ENCODE results near the gene ADD1.
"Not testable (repeated sequence)": the region's sequence is repeated elsewhere in the genome, so short reads cannot be mapped to it uniquely, and the experiment has no call there.

The ADD1 gene

DNA sequence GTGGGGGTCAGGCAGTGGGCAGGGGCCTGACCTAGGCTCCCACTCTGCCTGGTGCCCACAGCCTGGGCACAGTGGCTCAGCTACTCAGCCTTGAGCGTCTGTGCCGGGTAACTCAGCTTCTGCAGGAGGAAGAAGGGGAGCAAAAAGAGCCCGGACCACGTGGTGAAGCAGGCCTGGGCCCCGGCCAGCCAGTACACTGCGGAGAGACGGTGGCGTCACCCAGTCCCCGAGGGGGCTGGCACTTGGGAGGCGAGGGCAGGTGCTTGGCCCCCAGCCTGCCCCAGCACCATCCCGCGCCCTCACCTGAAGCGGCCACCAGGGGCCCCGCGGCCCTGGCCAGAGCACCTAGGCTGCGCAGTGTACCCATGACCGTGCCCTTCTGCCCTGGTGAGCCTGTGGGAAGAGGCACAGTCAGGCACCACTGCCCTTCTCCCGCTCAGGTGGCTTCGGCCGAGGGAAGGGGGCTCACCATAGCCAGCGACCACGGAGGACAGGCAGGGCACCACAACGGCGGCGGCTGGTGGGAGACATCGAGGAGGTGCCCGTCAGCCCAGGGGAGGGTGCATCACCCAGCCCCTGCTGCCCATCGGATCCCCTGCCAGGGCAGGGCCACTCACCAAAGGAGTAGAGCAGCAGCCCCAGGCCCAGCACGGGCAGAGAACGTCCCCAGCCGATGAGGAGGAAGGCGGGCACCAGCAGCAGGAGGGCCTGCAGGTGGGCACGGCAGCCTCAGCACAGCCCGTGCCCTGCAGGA is 87.3 kb downstream of the ADD1 start:
- FAIRE-seq (no peak), DNase-seq (ENCODE audit: insufficient read length, low spot score) (no peak)

DNA sequence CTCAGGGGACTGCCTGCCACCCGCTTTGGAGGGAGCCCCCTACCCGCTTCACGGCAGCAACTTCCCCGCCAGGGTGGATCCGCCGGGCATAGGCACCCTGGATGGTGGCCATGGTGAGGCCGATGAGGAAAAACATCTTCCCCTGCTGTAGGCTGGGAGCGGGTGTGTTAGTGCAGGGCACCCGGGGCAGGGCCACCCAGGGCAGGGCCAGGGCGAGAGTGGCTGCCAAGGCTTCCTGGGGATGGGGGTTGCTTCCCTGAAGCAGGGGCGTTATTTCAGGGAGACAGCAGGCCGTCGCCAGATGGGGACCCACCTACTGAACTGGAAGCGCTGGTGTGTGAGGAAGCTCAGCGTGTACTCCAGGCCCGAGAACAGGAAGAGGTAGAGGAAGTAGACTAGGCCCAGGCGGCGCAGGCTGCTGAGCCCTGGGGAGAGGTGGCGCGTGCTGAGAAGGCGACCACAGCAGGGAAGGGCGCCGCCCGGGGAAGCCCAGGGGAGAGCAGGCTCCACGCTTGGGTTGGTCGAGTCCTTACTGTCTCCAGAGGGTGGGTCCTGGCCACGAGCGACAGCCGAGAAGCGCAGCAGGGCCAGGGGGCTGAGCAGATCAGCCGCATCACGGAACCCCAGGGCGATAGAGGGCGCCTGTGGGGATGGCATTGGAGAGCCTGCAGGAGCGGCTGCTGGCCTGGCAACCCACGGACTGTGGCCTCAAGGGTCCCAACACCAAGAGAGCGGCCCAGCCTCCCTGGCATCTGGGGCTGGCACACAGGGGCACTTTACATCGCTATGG is 88.1 kb downstream of the ADD1 start:
- peak; percentile 92 for FAIRE-seq
- peak; percentile 76 for DNase-seq (ENCODE audit: insufficient read length, low spot score)

DNA sequence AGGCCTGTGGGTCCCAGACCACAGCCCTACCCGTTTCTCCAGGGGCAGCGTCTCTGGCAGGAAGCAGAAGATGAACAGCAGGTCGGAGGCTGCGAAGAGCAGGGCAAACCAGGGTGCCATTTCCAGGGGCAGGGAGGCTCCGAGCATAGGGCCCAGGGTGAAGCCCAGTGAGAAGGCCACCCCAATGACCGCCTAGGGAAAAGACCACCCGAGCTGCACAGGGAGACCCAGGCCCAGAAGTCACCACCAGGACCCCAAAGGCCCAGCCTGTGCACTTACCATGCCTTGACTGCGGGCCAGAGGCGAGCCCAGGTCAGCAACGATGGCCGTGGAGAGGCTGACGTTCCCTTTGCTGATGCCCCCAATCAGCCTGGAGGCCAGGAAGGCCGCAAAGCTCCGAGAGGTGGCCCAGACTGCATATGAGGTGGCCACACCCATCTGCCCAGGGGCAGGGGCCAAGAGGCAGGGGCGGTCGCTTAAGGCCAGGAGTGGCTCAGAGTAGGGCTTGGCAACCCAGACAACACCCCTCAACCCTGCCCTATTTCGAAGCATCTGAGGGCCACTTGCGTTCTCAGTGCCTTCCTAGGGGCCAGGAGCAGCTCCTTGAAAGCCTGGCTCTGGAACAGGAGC is 88.8 kb downstream of the ADD1 start:
- DNase-seq (ENCODE audit: insufficient read length, low spot score) (no peak), FAIRE-seq (no peak)

DNA sequence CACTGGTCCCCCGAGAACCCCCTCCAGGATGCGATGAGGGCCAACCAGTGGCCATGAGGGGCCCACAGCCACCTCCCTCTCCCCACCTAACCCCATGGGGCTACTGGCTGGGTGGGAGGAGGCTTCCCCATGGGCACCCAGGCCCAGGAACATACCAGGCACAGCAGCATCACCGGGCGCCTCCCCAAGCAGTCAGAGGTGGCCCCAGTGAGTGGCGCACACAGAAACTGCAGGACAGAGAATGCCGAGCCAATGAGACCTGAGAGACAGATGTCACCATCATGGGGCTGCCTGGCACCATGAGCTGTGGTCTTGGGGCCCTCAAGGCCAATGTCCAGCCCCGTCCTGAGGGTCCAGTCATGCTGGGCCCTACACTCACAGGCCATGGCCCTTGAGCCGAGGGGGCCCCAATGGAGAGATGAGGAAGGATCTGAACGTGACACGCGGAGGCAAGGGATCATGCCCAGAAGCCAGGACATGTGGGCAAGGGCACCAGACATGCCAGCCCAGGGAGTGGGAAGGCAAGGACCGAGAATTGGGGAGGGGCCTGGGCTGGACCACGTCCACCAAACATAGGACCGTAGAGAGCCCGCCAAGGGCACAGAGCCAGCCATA is 89.4 kb downstream of the ADD1 start:
- FAIRE-seq, result no peak
- no peak for DNase-seq (ENCODE audit: insufficient read length, low spot score)

DNA sequence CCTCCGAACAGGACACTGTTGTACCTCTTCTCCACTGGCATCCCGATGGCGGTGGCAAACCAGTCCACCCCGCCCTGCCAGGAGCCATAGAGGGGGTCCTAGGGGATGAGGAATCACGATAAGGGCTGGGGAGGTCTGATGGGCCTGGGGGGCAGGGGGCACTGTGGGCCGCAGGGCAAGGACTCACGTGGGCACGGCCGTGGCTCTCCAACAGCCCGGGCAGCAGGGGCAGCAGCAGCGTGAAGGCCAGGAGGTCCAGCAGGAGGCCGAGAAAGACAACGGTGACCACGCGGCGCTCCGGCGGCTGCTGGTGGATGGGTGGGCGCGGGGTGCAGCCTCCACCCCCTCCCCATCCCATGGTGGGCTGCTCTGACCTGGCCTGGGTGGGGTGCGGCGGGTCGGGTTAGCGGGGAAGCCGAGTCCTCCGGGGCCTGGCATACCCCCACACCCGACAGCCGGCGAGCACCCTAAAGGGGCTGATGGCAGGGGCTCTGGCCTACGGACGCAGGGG is 90.0 kb downstream of the ADD1 start:
- FAIRE-seq (no peak), DNase-seq (ENCODE audit: insufficient read length, low spot score) (no peak)

DNA sequence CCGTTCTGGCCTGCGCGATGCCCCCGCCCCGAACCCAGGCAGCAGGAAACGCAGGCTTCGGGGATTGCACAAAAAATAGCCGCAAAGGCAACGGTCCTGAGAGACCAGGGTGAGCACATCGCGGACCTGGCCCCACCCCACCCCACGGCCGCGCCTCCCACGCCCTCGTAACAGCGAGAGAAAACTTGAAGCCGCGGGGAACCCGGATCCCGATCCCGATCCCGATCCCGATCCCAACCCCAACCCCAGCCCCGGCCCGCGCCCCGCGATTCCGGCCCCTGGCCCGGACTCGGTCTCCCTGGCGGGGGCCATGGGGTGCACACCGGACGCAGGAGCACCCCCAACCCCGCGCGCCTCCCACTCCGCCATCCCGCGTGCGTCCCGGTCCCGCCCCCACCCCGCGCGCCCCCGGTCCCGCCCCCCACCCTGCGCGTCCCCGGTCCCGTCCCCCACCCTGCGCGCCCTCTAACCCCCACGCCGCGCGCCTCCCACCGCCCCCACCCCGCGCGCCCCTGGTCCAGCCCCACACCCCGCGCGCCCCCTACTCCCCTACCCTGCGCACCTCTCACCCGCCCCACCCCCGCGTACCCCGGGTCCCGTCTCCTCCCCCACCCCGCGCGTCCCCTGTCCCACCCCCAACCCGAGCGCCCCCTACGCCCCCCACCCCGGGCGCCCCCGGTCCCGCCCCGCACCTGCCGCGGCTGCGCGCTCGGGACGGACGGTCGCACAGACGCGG is 90.6 kb downstream of the ADD1 start:
- no peak for DNase-seq (ENCODE audit: insufficient read length, low spot score)
- FAIRE-seq, result no peak

DNA sequence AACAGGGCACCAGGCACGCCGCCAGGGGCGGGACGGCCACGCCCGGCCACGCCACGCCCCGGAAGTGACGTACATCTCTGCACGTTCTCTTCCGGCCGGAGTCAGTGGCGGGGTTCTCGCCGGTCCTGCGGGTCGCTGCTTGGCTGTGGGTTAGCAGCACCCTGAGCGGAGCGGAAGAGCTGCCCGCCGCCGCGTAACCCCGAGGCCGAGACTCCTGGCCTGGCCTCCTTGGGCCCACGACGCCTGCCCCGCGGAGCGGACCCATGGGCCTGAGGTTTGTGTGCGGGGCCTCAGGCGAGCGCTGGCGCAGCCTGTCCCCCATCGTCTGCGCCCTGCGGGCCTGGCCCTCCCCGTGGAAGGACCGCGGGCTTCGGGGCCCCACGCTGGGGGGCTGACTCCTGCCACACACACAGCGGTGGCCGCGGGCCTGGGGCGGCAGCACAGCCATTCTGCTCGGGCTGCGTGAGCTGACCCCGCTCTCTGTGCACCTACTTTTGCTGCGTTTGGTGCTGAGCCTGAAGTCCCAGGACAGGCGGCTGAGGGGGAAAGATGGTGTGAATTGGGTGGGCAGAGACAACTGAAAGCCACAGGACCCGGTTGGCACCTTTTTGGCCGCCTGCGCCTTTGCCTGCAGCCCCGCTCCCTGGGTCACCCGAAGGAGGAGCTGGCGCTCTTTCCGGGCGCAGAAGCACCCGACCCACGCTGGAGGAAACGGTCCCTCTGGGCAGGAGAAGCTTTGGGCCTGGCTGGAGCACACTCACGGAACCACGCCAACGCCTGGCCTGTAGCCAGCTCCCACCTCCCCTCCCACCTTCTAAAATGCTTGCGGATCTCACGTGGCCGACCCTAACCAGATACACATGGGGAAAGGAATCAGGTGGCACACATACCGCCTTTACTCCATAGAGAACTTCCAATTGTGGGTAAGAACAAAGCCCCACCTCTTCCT is 91.4 kb downstream of the ADD1 start:
- FAIRE-seq (peak; percentile 68), DNase-seq (ENCODE audit: insufficient read length, low spot score) (peak; percentile 98)

DNA sequence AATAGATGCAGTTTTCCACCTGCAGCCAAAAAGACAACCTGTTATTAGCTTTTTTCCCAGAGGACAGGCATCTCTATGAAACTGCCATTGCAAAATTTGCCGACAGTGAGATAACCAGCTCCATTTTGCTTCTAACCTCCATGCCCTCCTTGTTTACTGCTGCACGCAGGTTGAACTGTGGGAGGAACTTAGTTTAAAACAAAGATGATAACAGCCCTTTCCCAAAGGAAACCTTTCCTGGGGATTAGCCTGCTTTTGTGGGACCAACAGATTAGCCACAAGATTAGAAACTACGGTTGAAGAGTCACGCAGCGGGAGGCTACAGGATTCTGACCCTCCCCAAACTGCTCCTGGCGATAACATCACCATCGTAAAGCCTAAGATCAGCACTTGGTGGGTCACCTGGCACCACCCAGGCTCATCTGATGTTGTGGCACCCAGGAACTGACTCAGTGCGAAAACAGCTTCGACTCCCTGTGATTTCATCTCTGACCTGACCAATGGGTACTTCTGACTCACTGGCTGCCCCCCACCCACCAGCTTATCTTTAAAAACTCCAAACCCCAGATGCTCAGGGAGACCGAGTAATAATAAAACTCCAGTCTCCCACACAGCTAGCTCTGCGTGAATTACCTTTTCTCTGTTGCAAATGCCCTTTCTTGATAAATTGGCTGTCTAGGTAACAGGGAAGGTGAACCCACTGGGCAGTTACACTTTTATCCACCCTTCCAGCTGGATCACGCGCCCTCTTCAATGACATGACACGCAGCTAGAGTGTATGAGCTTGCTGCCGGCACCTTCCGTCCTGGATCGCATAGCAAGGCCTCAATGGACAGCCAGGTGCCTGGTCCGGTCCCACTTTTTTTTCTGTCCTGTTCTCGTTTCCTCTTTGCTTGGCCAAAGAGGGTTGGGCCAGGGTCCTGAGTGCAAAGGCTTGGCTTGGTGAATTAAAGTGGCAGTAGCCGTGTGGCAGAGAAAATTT is 92.4 kb downstream of the ADD1 start:
- DNase-seq (ENCODE audit: insufficient read length, low spot score), result no peak
- FAIRE-seq, result peak; percentile 14

DNA sequence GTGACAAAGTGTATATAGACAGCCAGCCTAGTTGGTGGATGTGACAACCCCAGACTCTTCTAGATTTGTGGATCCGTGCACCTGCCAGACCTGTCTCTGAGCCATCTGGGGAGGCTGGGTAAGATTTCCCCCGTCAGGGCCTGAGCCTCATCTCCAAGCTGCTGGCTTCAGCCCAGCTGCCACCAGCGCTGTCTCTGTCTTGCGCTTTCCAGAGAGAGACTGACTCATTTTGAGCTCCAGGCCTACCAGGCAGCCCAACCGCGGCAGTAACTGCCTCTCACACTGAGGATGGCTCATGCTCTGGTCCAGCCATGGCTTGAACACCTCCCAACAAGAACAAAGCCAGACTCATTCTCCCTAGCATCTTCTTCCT is 93.1 kb downstream of the ADD1 start:
- no peak for FAIRE-seq
- DNase-seq (ENCODE audit: insufficient read length, low spot score), result no peak

DNA sequence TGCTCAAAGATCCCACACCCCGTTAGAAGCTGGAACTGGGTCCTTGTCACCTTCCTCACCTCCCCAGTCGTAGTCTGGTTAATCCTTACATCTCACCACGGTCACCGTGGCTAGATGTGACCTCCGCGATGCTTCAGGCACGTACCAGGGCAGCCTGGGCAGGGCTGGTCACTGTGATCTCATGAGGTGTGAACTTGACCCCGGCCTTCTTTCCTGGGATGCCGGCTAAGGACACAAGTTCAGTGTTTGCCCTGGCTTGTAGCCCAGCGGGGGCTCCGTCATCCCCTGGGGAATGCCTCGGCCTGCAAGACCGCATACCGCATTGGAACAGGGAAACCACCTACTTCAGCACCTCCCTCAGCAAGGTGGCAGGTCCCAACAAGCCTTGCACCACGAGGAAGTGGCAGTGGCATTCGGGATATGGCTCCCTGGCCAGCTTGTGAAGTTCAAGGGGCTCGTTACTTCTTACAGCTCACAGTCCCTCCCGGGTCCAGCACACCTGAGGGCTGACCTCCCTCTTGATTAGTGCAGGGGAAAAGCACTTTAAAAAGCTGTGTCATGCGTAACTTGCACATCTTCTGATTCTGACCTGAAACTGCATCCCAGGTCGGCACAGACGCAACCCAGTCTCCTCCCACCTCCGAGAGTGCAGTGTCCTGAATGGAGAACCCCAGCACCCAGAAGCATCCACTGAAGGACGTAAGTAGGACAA is 93.7 kb downstream of the ADD1 start:
- DNase-seq (ENCODE audit: insufficient read length, low spot score) (no peak), FAIRE-seq (peak; percentile 48)

DNA sequence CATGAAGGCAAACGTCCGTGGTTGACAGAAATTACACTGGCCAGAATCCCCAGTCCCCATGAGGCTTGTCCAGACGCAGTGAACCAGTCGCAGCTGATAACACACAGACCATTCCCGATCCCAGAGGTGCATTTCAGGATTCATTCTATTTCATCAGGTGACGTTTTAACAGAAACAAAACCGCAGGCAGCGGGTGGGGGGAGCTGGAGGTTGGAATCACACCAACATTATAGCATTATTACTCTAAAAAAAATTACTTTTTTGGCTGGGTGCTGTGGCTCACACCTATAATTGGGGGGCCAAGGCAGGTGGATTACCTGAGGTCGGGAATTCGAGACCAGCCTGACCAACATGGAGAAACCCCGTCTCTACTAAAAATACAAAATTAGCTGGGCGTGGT is 94.3 kb downstream of the ADD1 start:
- no peak for DNase-seq (ENCODE audit: insufficient read length, low spot score)
- no peak for FAIRE-seq

DNA sequence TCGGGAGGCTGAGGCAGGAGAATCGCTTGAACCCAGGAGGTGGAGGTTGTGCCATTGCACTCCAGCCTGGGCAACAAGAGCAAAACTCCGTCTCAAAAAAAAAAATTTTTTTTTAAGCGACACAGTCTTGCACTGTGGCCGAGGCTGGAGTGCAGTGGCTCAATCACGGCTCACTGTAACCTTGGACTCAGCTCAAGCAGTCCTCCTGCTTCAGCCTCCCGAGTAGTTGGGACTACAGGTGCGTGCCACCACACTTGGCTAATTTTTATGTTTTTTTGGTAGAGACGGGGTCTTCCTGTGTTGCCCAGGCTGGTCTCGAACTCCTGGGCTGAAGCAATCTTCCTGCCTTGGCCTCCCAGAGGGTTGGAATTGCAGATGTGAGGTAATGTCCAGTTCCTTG is 94.8 kb downstream of the ADD1 start:
- FAIRE-seq; DNase-seq (ENCODE audit: insufficient read length, low spot score): not testable (repeated sequence)

DNA sequence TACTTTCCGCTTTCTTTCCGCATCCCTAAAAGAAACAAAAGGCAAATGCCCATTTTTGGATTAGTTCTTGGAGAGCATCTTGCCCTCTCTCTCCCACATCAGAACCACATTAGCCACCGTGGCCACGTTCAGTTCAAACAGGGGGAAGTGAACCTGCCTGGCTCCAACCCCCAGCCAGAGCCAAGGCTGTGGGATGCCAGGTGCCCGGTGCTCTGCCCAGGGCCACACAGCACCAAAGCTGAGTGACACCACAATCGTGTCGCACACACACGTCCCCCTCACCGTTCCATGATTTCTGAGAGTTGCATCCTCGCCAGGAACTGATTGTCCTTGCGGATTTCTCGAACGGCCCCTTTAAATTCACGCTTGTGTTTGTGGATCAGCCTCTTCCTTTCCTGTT is 95.3 kb downstream of the ADD1 start:
- FAIRE-seq, result no peak
- no peak for DNase-seq (ENCODE audit: insufficient read length, low spot score)

DNA sequence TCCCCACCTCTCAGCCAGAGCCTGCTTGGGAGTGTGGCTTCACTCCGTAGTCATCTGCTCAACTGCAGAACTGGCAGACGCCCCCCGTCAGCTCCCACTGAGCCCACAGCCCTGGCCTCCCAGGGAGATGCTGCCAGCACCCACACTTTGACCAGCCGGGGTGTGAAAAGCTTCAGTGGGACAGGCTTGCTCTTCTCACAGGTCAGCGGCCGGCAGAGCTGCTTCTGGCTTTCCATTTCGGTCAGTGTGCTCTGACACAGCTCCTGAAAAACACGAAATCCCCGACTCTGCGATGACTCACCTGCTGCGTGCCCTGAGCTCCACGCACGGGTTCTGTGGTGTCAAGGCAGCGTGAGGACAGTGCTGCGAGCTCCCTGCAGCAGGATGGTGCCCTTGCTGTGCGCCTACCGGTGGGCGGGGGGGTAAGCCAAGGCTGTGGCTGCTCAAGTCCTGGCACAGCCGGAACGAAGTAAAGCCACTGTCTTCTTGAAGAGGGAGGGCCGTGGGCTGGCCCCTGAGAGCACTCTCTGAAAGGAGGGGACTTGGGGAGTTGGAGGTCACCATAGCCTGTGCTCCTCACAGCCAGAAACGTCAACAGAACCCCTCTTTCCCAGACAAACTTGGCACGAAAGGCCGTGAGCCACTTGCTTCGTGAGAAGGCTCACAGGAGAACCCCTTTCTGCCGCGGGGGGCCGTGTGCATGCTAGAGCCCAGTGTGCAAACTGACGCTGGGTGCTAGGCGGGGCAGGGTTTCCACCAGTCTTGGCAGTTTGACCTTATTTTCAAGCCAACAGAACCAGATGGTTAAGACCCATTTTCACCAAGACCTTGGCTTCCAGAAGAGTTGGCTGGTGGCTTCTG is 96.0 kb downstream of the ADD1 start:
- no peak for FAIRE-seq
- DNase-seq (ENCODE audit: insufficient read length, low spot score), result no peak

DNA sequence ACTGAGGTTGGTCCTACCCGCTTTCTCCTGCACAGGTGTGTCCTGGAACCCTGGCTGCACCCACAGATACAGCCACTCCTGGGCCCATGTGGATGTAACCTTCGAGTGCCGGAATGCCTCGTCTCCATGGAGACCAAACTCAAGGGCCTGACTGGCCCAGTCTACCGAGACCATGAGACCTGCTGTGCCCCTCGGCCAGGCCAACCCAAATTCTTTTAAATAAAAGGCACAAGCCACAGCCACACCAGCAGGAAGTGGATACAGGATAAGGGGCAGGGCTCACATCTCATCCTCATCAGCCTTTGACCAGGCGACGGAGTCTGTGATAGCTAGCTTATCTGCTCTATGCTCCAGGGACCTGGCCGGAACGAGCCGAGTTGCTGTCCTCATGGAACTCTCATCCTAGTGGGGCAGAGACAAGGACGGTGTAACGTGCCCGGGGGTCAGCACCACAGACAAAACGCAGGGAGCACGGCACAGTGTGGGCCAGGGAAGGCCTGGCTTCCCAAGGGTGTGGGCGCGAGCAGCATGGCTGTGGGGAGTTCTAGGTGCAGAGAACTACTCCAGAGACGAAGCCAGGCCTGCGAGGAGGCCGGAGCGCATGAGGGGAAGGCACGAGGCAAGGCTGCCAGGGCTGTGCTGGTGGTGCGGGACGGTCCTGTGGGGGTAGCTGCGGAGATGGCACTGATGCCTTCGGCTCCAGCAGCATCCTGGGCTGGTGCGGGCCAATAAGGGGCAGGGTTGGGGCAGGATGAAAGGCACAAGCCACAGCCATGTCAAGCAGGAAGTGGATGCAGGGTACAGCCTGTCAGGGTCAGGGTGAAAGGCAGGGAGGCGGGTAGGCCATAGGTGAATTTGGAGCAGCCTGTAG is 96.9 kb downstream of the ADD1 start:
- FAIRE-seq (no peak), DNase-seq (ENCODE audit: insufficient read length, low spot score) (no peak)

Measured in GM19239 (cell line).